GM23338 (cell line): ENCODE data around the gene KLRC1.
"Not testable (repeated sequence)": the region's sequence is repeated elsewhere in the genome, so short reads cannot be mapped to it uniquely, and the experiment has no call there.

ENCODE experiments used
- CREB1 ChIP-seq: fragments of 250-450 bp; sonication (Bioruptor Pico); IDR thresholded peaks from 2 replicates; pipeline ENCODE4 v1.5.0; 2020; ENCODE audit warnings: low read depth, mild to moderate bottlenecking, moderate library complexity
- ETS1 ChIP-seq: IDR thresholded peaks from 2 replicates; pipeline ENCODE4 v1.6.1; 2016; ENCODE audit warnings: antibody characterized with exemption
- EZH2 ChIP-seq: fragments of 200-600 bp; sonication (generic); IDR thresholded peaks from one replicate; pipeline ENCODE4 v1.8.0; 2017; ENCODE audit warnings: antibody characterized with exemption, mild to moderate bottlenecking, low read depth; ENCODE audit not compliant: unreplicated experiment
- EZH2phosphoT487 ChIP-seq: fragments of 200-600 bp; sonication (generic); IDR thresholded peaks from one replicate; pipeline ENCODE4 v1.8.1; 2018; ENCODE audit warnings: antibody characterized with exemption; ENCODE audit not compliant: unreplicated experiment
- JUNB ChIP-seq: IDR thresholded peaks from one replicate; pipeline ENCODE4 v1.6.1; 2016; ENCODE audit warnings: antibody characterized with exemption; ENCODE audit not compliant: unreplicated experiment
- NANOG ChIP-seq: IDR thresholded peaks from 2 replicates; pipeline ENCODE4 v1.6.1; 2016; ENCODE audit warnings: antibody characterized with exemption, borderline replicate concordance
- POLR2AphosphoS5 ChIP-seq: IDR thresholded peaks from 2 replicates; pipeline ENCODE4 v1.6.1; 2016; ENCODE audit warnings: antibody characterized with exemption, low read depth
- REST ChIP-seq: IDR thresholded peaks from one replicate; pipeline ENCODE4 v1.6.1; 2018; ENCODE audit warnings: antibody characterized with exemption; ENCODE audit not compliant: unreplicated experiment
- ZNF331 ChIP-seq: fragments of 250-450 bp; sonication (Bioruptor Pico); IDR thresholded peaks from 2 replicates; pipeline ENCODE4 v1.5.0; 2020; ENCODE audit warnings: low read depth, mild to moderate bottlenecking, moderate library complexity
- TF ChIP-seq, protein P1 (sequence below), 2 experiments: fragments of 200-600 bp in 1 of 2; sonication (generic) in 1 of 2; conservative IDR thresholded peaks; 2 replicates each; pipeline versions ENCODE4 v1.5.1 to v1.6.1; 2016 to 2017; ENCODE audit warnings: antibody characterized with exemption in 2 of 2, low read depth in 2 of 2, mild to moderate bottlenecking in 2 of 2, moderate library complexity in 1 of 2

- TF ChIP-seq EZH2phosphoT487; EZH2; NANOG; CREB1 (CRISPR knock-in tag); POLR2AphosphoS5; REST; ZNF331 (CRISPR knock-in tag); JUNB; ETS1: not testable (repeated sequence)
- TF ChIP-seq, protein P1, sequence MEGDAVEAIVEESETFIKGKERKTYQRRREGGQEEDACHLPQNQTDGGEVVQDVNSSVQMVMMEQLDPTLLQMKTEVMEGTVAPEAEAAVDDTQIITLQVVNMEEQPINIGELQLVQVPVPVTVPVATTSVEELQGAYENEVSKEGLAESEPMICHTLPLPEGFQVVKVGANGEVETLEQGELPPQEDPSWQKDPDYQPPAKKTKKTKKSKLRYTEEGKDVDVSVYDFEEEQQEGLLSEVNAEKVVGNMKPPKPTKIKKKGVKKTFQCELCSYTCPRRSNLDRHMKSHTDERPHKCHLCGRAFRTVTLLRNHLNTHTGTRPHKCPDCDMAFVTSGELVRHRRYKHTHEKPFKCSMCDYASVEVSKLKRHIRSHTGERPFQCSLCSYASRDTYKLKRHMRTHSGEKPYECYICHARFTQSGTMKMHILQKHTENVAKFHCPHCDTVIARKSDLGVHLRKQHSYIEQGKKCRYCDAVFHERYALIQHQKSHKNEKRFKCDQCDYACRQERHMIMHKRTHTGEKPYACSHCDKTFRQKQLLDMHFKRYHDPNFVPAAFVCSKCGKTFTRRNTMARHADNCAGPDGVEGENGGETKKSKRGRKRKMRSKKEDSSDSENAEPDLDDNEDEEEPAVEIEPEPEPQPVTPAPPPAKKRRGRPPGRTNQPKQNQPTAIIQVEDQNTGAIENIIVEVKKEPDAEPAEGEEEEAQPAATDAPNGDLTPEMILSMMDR (conservative IDR thresholded peaks at IDR 0.05; ENCODE audit: low read depth in 2 of 2) = not testable (repeated sequence)
Measured at GRCh38 chr12:10481901-10482300, 28.7 kb upstream of the KLRC1 start.
